HG03575 (cell line): Measurements from ENCODE around the gene CASZ1.

ENCODE experiments used
- ATAC-seq: cut with Tn5 transposase; IDR thresholded peaks from one replicate; pipeline ENCODE4 v1.9.1; 2021; ENCODE audit not compliant: unreplicated experiment, insufficient number of reproducible peaks, low FRiP score; ENCODE audit errors: extremely low read depth

The CASZ1 gene

DNA sequence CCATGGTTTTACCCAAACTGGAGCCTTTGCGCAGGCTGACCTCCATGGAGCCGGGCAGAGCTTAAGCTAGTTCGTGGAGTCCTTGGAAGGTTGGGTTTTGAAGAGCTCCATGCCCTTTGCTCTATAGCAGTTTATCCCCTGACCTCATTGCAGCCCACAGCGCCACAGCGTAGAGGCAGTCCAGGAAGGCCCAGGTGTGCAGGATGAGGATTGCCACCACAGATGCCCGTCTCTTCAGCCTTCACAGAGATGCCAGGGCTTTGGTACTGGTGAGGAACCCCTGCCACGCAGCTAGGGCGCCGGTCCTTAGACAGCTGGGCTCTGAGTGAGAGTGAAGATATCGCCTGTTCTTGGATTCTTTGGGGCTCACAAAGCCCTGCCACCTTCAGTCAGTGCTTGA is 183.1 kb downstream of the CASZ1 start:
- ATAC-seq, result no peak

DNA sequence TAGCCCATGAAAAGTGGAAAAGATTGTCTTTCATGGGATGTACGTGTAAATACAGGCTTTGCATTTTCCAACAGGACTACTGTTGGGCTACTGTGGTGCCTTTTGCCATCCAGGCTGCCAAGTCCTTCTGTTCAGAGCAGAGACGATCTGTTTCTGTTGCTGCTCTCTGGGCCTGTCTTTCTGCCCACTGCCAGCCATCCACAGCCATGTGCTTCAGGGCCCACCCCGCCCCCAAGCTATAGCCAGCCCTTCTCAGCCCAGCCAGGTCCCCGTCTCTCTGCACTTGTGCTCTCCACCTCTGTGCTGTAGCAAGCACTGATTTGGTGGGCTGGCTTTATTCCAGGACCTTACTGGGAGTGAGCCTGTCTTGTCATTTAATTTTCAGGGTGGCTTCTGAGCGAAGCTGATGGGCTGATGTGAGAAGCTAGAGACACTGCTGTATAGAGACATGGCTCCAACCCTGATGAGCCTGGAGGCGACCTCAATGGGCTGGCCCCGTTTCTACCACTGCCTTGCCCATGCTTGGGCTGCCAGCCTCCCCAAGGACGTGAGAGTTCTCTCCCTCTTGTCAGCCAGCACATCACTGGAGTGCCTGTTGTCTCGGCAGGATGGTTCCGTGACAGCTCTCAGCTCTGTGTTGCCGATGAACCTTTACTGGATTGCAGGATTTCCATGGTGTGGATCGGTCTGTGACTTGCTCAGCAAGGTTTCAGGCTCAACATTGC is 183.8 kb downstream of the CASZ1 start:
- no peak for ATAC-seq

GRCh38 chr1:10610901-10611600 is 185.4 kb downstream of the CASZ1 start:
- no peak for ATAC-seq

GRCh38 chr1:10608690-10609089 is 187.8 kb downstream of the CASZ1 start:
- ATAC-seq, result no peak

DNA sequence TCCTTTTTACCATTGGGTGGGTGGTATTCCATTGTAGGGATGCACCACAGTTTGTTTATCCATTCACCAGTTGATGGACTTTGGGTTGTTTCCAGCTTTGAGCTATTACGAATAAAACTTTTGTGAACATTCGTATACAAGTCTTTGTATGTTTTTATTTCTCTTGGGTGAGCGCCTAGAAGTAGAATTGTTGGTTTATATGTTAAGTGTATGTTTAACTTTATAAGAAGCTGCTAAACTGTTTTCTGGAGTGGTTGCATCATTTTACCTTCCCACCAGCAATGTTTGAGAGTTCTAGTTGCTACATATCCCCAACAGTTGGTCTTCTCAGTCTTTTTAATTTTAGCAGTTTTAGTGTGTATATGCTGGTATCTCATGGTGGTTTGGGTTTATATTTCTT is 189.2 kb downstream of the CASZ1 start:
- ATAC-seq, result no peak

DNA sequence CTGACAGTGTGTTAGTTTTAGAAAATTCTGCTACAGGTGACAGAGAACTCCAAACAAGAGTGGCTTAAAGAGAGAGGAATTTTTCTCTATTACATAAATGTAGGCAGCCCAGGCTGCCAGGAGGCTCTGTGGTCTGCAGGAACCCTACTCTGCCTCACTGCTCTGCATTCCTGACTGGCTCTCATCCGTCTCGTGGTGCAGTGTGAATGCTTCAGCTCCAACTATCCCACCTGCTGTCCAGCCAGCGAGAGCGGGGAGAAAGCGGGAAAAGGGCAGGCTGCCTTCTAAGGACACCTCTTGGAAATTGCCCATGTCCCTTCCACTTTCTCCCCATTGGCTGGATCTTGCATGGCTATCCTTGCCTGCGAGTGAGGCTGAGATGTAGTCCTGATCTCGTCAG is 190.4 kb downstream of the CASZ1 start:
- ATAC-seq, result no peak

DNA sequence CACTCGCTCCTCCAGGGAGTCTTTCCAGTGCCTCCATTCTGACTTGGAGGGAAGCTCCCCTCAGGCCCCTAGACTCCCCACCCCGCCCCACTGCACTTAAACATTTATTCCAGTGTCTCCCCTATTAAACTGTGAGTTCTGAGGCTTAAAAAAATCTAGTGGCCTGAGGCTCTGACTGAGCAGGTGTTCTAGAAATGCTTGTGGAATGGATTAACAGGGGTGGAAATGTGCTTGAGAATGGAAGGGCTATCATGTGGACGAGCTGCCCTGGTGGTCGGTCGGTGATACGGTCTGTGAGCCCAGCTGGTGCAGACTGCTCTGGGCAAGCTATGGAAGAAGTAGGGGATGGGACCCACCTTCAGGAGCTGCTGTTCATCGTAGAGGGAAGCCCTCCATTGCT is 191.5 kb downstream of the CASZ1 start:
- no peak for ATAC-seq

DNA sequence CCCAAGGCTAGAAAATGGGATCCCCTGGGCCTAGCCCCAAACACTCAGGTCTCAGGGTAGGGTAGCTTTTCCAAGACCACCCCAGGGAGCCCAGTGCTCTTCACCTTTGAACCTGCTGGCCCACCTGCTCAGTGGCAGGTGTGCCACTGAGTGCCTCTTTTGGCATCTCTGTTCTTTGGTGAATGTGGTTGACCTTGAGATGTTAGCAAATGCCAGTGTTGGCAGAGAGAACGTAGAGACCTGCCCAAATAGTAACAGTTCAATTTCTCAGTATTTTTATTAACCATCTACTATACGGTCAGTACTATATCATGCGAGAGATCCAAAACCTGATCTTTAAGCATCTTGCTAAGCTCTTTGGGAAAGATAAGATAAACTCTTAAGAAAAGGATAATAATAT is 193.5 kb downstream of the CASZ1 start:
- ATAC-seq, result no peak

DNA sequence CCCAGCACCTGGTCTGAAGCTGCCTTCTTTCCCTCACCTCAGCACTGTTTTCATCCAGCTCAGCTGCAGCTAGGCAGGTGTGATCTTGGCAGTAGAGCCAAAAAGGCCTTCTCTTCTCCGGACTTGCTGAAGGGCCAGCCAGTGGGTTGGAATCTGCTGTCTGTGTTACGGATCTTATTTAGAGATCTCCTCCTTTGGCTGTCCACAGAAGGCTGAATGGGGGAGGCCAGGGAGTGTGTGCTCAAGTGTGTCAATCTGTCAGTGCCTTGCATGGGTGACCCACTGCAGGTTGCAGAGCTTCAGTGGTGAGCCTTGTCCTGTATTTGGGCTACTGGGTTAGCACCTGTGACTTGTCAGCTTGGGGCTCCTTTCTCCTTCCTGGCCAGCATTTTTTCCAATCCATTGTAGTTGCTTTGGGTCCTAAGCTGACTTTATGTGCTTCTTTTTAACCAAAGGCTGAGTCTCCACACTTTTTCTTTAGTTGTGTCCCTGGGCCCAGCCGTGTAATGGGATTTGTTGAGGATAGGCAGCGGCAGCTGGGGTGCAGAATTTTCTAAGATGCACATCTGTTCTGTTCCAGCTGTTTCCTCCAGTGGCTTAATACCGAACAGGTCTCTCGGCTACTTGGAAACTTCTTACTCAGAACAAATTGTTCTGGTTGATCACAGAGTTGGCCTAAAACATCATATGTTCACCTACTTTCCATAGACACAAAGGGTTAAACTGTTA is 194.9 kb downstream of the CASZ1 start:
- ATAC-seq, result no peak

GRCh38 chr1:10599194-10599861 is 197.1 kb downstream of the CASZ1 start:
- no peak for ATAC-seq

DNA sequence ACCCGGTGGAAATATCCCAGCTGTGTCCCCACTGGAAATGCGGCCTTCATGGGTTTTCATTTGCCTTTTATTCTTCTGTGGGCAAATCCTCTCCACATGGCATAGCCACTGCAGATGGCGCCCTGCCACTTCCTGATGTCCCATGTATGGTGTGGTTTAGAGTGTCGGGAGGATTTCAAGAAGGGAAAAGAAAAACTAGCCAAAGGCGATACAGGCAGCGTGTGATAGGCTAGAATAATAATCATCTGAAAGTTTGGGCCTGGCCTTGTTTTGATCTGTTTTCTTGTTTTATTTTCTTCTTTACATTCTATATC is 198.1 kb downstream of the CASZ1 start:
- ATAC-seq, result no peak

GRCh38 chr1:10597492-10598388 is 198.7 kb downstream of the CASZ1 start:
- no peak for ATAC-seq

- no peak for ATAC-seq
Measured at GRCh38 chr1:10596780-10597179, 199.7 kb downstream of the CASZ1 start.

DNA sequence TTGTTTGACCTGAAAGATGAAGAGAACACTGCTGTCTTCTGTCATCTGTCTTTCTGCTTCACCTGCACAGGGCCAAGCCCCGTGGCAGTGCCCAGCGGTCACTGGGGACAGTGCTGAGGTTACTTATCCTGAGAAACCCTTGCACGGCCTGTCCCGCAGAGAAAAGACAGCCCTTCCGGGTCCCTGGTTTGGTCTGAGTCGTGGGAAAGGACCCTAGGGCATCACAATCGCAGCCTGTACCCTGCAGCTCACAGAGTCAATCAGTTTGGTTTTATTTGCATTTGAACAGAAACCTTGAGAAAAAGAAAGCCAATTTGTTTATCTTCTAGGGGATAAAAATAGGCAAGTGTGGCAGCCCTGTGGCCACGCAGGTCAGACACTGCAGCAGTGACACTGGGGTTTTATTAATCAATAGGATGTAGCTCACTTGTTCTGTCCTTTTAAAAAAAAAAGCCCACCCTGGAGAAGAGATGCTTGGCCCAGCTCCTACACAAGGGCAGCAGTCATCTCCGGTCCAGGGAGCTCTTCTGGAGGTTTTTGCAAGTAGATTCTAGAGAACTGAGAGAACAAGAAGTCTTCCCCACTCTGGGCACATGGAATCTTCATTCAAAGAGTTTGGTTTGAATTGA is 201.7 kb downstream of the CASZ1 start:
- ATAC-seq, result no peak

- no peak for ATAC-seq
Measured at GRCh38 chr1:10593750-10594149, 202.7 kb downstream of the CASZ1 start.

DNA sequence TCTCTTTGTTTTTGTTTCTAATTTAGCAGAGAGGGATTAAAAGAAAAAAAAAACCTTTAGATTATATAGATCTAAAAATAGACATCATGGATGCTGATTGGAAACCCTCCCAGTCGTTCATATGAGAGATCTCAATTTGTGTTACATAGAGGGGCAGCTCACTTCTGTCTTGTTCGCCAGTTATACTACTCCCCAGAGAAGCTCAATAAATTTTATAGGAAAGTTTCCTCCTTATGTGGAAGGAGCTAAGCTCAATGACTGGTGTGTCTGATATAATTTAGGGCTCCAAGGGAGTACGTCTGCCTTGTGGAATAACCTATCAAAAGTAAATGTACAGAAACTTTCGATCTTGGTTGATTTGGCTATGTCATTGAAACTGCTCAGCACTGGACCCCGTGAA is 204.1 kb downstream of the CASZ1 start:
- no peak for ATAC-seq

- no peak for ATAC-seq
Measured at GRCh38 chr1:10591010-10591409, 205.4 kb downstream of the CASZ1 start.

DNA sequence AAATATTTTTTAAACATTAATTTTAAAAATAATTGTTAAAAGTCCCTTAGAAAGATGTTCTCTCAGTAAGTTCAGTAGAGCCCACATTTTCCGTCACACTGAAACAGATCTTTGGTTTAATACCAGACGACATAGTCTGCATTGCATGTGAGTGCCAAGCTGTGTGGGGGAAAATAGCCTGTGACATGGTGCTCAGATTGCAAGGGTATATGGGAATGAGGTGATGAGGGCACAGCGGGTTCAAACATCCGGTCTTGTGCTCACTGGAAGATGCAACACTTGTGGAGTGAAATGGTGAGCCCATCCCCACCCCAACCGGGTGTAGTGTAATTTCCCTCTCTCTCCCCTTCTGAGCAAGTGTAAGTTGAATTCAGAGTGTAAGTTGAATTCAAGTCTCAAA is 207.4 kb downstream of the CASZ1 start:
- ATAC-seq, result no peak
